ENCODE measurements around the gene SOSTDC1.

SOSTDC1 gene

GRCh38 chr7:16494955-16495719 lies 29.6 kb upstream of the SOSTDC1 start:
- H3K27ac ChIP-seq (ENCODE audit: low read length): no peak overlapping the region
- no CpG with 5 or more reads among the region's 4 CpGs for WGBS (ENCODE audit: insufficient coverage, insufficient read length)
- H3K4me1 ChIP-seq (ENCODE audit: control insufficient read depth, insufficient read depth, low read length): no peaks in the 10 kb centered on the region
- no peaks in the 10 kb centered on the region for H3K27me3 ChIP-seq (ENCODE audit: control insufficient read depth, insufficient read depth, low read length)
- H3K9me3 ChIP-seq (ENCODE audit: control insufficient read depth, insufficient read depth, low read length): no peaks in the 10 kb centered on the region
- no peak overlapping the region for H3K4me3 ChIP-seq (ENCODE audit: low read length)
- no peaks in the 10 kb centered on the region for H3K36me3 ChIP-seq (ENCODE audit: control insufficient read depth, insufficient read depth, low read length)
- DNase-seq (ENCODE audit: low read depth, low spot score): no peak

- Histone ChIP-seq H3K9me3 (ENCODE audit: control insufficient read depth, insufficient read depth, low read length) (no peaks in the 10 kb centered on the region), H3K36me3 (ENCODE audit: control insufficient read depth, insufficient read depth, low read length) (no peaks in the 10 kb centered on the region), H3K27me3 (ENCODE audit: control insufficient read depth, insufficient read depth, low read length) (no peaks in the 10 kb centered on the region), H3K27ac (ENCODE audit: low read length) (no peak overlapping the region), H3K4me1 (ENCODE audit: control insufficient read depth, insufficient read depth, low read length) (no peaks in the 10 kb centered on the region), H3K4me3 (ENCODE audit: low read length) (no peak overlapping the region)
- no peak for DNase-seq (ENCODE audit: low read depth, low spot score)
- WGBS (ENCODE audit: insufficient coverage, insufficient read length): no CpG with 5 or more reads among the region's 2 CpGs
These were observed 29.0 kb upstream of the SOSTDC1 start for GRCh38 chr7:16494551-16494950.

GRCh38 chr7:16493266-16493665 lies 27.7 kb upstream of the SOSTDC1 start:
- Histone ChIP-seq H3K36me3 (ENCODE audit: control insufficient read depth, insufficient read depth, low read length) (no peaks in the 10 kb centered on the region), H3K27ac (ENCODE audit: low read length) (no peak overlapping the region), H3K27me3 (ENCODE audit: control insufficient read depth, insufficient read depth, low read length) (no peaks in the 10 kb centered on the region), H3K9me3 (ENCODE audit: control insufficient read depth, insufficient read depth, low read length) (no peaks in the 10 kb centered on the region), H3K4me3 (ENCODE audit: low read length) (no peak overlapping the region), H3K4me1 (ENCODE audit: control insufficient read depth, insufficient read depth, low read length) (no peaks in the 10 kb centered on the region)
- no peak for DNase-seq (ENCODE audit: low read depth, low spot score)
- WGBS (ENCODE audit: insufficient coverage, insufficient read length): no CpG with 5 or more reads among the region's 2 CpGs

GRCh38 chr7:16492513-16493062 lies 27.1 kb upstream of the SOSTDC1 start:
- Histone ChIP-seq H3K27me3 (ENCODE audit: control insufficient read depth, insufficient read depth, low read length) (no peaks in the 10 kb centered on the region), H3K4me3 (ENCODE audit: low read length) (no peak overlapping the region), H3K27ac (ENCODE audit: low read length) (no peak overlapping the region), H3K9me3 (ENCODE audit: control insufficient read depth, insufficient read depth, low read length) (no peaks in the 10 kb centered on the region), H3K36me3 (ENCODE audit: control insufficient read depth, insufficient read depth, low read length) (no peaks in the 10 kb centered on the region), H3K4me1 (ENCODE audit: control insufficient read depth, insufficient read depth, low read length) (no peaks in the 10 kb centered on the region)
- WGBS (ENCODE audit: insufficient coverage, insufficient read length): no CpG with 5 or more reads among the region's 3 CpGs
- DNase-seq (ENCODE audit: low read depth, low spot score): no peak

- Histone ChIP-seq H3K27me3 (ENCODE audit: control insufficient read depth, insufficient read depth, low read length) (no peaks in the 10 kb centered on the region), H3K4me3 (ENCODE audit: low read length) (no peak overlapping the region), H3K4me1 (ENCODE audit: control insufficient read depth, insufficient read depth, low read length) (no peaks in the 10 kb centered on the region), H3K9me3 (ENCODE audit: control insufficient read depth, insufficient read depth, low read length) (no peaks in the 10 kb centered on the region), H3K27ac (ENCODE audit: low read length) (no peak overlapping the region), H3K36me3 (ENCODE audit: control insufficient read depth, insufficient read depth, low read length) (no peaks in the 10 kb centered on the region)
- no peak for DNase-seq (ENCODE audit: low read depth, low spot score)
- WGBS (ENCODE audit: insufficient coverage, insufficient read length): no CpG with 5 or more reads among the region's 2 CpGs
These were observed 25.6 kb upstream of the SOSTDC1 start for GRCh38 chr7:16491148-16491547.

- no CpG with 5 or more reads among the region's 4 CpGs for WGBS (ENCODE audit: insufficient coverage, insufficient read length)
- H3K27me3 ChIP-seq (ENCODE audit: control insufficient read depth, insufficient read depth, low read length): no peaks in the 10 kb centered on the region
- H3K27ac ChIP-seq (ENCODE audit: low read length): no peak overlapping the region
- H3K4me3 ChIP-seq (ENCODE audit: low read length): no peak overlapping the region
- no peaks in the 10 kb centered on the region for H3K36me3 ChIP-seq (ENCODE audit: control insufficient read depth, insufficient read depth, low read length)
- no peaks in the 10 kb centered on the region for H3K9me3 ChIP-seq (ENCODE audit: control insufficient read depth, insufficient read depth, low read length)
- no peak for DNase-seq (ENCODE audit: low read depth, low spot score)
- H3K4me1 ChIP-seq (ENCODE audit: control insufficient read depth, insufficient read depth, low read length): no peaks in the 10 kb centered on the region
These were observed 19.1 kb upstream of the SOSTDC1 start for GRCh38 chr7:16484453-16485158.

GRCh38 chr7:16479591-16479990 lies 14.1 kb upstream of the SOSTDC1 start:
- H3K9me3 ChIP-seq (ENCODE audit: control insufficient read depth, insufficient read depth, low read length): no peaks in the 10 kb centered on the region
- 100% methylated on average over 4 of the region's 7 CpGs for WGBS (ENCODE audit: insufficient coverage, insufficient read length)

GRCh38 chr7:16479161-16479560 lies 13.6 kb upstream of the SOSTDC1 start:
- no peak overlapping the region for H3K27ac ChIP-seq (ENCODE audit: low read length)
- no peak overlapping the region for H3K4me3 ChIP-seq (ENCODE audit: low read length)
- no peaks in the 10 kb centered on the region for H3K4me1 ChIP-seq (ENCODE audit: control insufficient read depth, insufficient read depth, low read length)
- WGBS (ENCODE audit: insufficient coverage, insufficient read length): no CpG with 5 or more reads among the region's 4 CpGs
- H3K27me3 ChIP-seq (ENCODE audit: control insufficient read depth, insufficient read depth, low read length): no peaks in the 10 kb centered on the region
- H3K9me3 ChIP-seq (ENCODE audit: control insufficient read depth, insufficient read depth, low read length): no peaks in the 10 kb centered on the region
- DNase-seq (ENCODE audit: low read depth, low spot score): no peak
- H3K36me3 ChIP-seq (ENCODE audit: control insufficient read depth, insufficient read depth, low read length): no peaks in the 10 kb centered on the region

More at GRCh38 chr7:16479591-16479990, 14.1 kb upstream of the SOSTDC1 start:
- no peak for DNase-seq (ENCODE audit: low read depth, low spot score)
- H3K4me3 ChIP-seq (ENCODE audit: low read length): no peak overlapping the region
- no peaks in the 10 kb centered on the region for H3K4me1 ChIP-seq (ENCODE audit: control insufficient read depth, insufficient read depth, low read length)
- no peak overlapping the region for H3K27ac ChIP-seq (ENCODE audit: low read length)
- no peaks in the 10 kb centered on the region for H3K36me3 ChIP-seq (ENCODE audit: control insufficient read depth, insufficient read depth, low read length)
- H3K27me3 ChIP-seq (ENCODE audit: control insufficient read depth, insufficient read depth, low read length): no peaks in the 10 kb centered on the region

GRCh38 chr7:16471933-16472332 lies 6.4 kb upstream of the SOSTDC1 start:
- H3K4me3 ChIP-seq (ENCODE audit: low read length): no peak overlapping the region
- H3K36me3 ChIP-seq (ENCODE audit: control insufficient read depth, insufficient read depth, low read length): no peaks in the 10 kb centered on the region
- H3K27me3 ChIP-seq (ENCODE audit: control insufficient read depth, insufficient read depth, low read length): no peaks in the 10 kb centered on the region
- no peak overlapping the region for H3K27ac ChIP-seq (ENCODE audit: low read length)
- peaks cover 1% of the 10 kb centered on the region; the same call in 1 of the 2 replicates for H3K4me1 ChIP-seq (ENCODE audit: control insufficient read depth, insufficient read depth, low read length)
- H3K9me3 ChIP-seq (ENCODE audit: control insufficient read depth, insufficient read depth, low read length): no peaks in the 10 kb centered on the region
- no peak for DNase-seq (ENCODE audit: low read depth, low spot score)
- WGBS (ENCODE audit: insufficient coverage, insufficient read length): no CpG with 5 or more reads among the region's 4 CpGs

- no peak overlapping the region for H3K4me3 ChIP-seq (ENCODE audit: low read length)
- 100% methylated on average over 2 of the region's 10 CpGs for WGBS (ENCODE audit: insufficient coverage, insufficient read length)
- H3K27me3 ChIP-seq (ENCODE audit: control insufficient read depth, insufficient read depth, low read length): no peaks in the 10 kb centered on the region
- H3K27ac ChIP-seq (ENCODE audit: low read length): no peak overlapping the region
- no peak for DNase-seq (ENCODE audit: low read depth, low spot score)
- H3K36me3 ChIP-seq (ENCODE audit: control insufficient read depth, insufficient read depth, low read length): no peaks in the 10 kb centered on the region
- 0 out of 2 replicates have a peak, but pooled peaks cover 2% of the 10 kb centered on the region for H3K4me1 ChIP-seq (ENCODE audit: control insufficient read depth, insufficient read depth, low read length)
- no peaks in the 10 kb centered on the region for H3K9me3 ChIP-seq (ENCODE audit: control insufficient read depth, insufficient read depth, low read length)
These were observed 1.4 kb downstream of the SOSTDC1 start for GRCh38 chr7:16463949-16464715.
